Activated T-cell treated with anti-CD3 and anti-CD28 coated beads, Interleukin-2, amount 50 U/mL, for 24 hours (primary cell): ENCODE measurements around the gene CD59.
"Not testable (repeated sequence)": the region's sequence is repeated elsewhere in the genome, so short reads cannot be mapped to it uniquely, and the experiment has no call there.

Source experiments
- DNase-seq: peaks from one replicate; pipeline ENCODE4 v3.0.0-alpha.2; 2020
- H3K27ac Mint-ChIP-seq: 2 replicates; pipeline ENCODE4 v1.8.0; 2020; ENCODE audit warnings: mild to moderate bottlenecking, mixed read lengths
- H3K27me3 Mint-ChIP-seq: 2 replicates; pipeline ENCODE4 v1.8.0; 2020; ENCODE audit warnings: mixed read lengths
- H3K36me3 Mint-ChIP-seq: 2 replicates; pipeline ENCODE4 v1.8.0; 2020; ENCODE audit warnings: low read depth, mixed read lengths
- H3K4me1 Mint-ChIP-seq: 2 replicates; pipeline ENCODE4 v1.8.0; 2020; ENCODE audit warnings: low read depth, mixed read lengths
- H3K4me3 Mint-ChIP-seq: 2 replicates; pipeline ENCODE4 v1.8.0; 2020; ENCODE audit warnings: mild to moderate bottlenecking, moderate library complexity, mixed read lengths
- H3K9me3 Mint-ChIP-seq: 2 replicates; pipeline ENCODE4 v1.8.0; 2020; ENCODE audit warnings: mixed read lengths

Gene CD59

DNA sequence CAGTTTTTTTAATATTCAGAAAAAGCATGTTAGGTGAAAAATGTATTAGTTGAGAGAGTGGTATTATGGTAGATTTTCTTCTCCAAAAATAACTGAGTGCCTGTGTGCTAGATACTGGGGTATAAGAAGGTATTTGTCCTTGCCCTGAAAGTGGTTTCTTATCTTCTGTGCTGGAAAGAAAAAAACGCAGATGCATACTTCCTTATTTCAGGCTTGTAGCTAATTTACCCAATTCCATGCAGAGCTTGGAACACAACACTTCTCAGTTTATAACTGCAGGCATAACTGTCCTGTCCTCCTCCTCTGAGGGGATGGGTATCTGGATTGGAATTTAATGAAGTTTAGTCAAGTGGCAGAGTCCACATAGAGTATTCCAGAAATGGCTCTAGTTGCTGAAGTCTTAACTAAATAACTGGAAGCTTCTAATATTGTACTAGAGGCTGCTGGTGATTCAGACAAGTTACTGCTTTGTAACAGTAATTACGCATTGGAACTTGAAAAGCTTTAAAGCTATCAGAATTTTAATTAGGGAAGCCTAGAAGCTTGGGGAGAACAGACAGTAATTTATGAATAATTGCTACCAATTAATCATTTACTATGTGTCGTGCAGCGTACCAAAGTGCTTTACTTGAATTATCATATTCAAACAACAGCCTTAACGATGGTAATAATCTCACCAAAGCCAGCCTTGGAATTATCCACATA is 22.9 kb downstream of the CD59 start:
- no peak overlapping the region for H3K4me3 Mint-ChIP-seq
- H3K36me3 Mint-ChIP-seq: peaks cover 52% of the 10 kb centered on the region
- no peak overlapping the region for H3K27ac Mint-ChIP-seq
- no peaks in the 10 kb centered on the region for H3K4me1 Mint-ChIP-seq
- no peak for DNase-seq
- no peaks in the 10 kb centered on the region for H3K27me3 Mint-ChIP-seq
- H3K9me3 Mint-ChIP-seq: no peaks in the 10 kb centered on the region

DNA sequence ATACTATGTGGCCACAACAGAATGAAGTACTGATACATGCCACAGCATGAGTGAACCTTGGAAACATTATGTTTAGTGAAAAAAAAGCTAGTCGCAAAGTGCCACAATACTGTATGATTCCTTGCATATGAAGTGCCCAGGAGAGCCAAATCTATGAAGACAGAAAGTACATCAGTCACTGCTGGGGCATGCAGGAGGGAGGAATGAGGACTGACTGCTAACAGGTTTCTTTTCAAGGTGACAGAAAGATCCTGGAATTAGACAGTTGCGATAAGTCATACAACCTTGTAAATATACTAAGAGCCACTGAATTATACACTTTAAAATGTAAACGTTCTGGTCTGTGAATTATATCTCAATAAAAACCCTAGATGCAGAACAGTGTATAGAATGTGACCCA is 23.8 kb downstream of the CD59 start:
- H3K9me3 Mint-ChIP-seq: no peaks in the 10 kb centered on the region
- H3K27me3 Mint-ChIP-seq: no peaks in the 10 kb centered on the region
- no peak overlapping the region for H3K4me3 Mint-ChIP-seq
- DNase-seq: no peak
- no peaks in the 10 kb centered on the region for H3K4me1 Mint-ChIP-seq
- no peak overlapping the region for H3K27ac Mint-ChIP-seq
- peaks cover 50% of the 10 kb centered on the region for H3K36me3 Mint-ChIP-seq

- Mint-ChIP-seq H3K4me3 (no peak overlapping the region), H3K27ac (no peak overlapping the region), H3K27me3 (no peaks in the 10 kb centered on the region), H3K9me3 (no peaks in the 10 kb centered on the region), H3K36me3 (peaks cover 37% of the 10 kb centered on the region), H3K4me1 (peaks cover 5% of the 10 kb centered on the region)
- no peak for DNase-seq
Measured at GRCh38 chr11:33709466-33709865, 26.8 kb downstream of the CD59 start.

DNA sequence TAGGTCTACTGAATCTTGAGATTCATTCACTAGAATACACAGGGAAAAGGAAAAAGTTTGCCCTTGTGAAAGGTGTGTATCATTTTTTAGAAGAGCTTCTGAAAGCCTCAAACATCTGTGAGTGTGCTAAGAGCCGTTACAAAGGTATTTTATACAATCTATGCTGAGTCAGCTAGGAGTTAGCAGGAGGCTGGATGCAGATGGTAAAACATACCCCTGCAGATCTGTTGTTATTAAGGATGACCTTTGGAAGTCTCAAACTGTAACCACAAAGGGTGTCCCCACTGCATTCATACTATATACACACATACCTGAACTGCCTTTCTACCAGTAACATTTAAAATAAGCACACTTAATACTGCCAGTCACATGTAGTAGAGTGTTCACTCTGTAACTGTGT is 27.2 kb downstream of the CD59 start:
- no peak for DNase-seq
- Mint-ChIP-seq H3K36me3 (peaks cover 34% of the 10 kb centered on the region), H3K27me3 (no peaks in the 10 kb centered on the region), H3K4me3 (no peak overlapping the region), H3K9me3 (no peaks in the 10 kb centered on the region), H3K27ac (no peak overlapping the region), H3K4me1 (peaks cover 5% of the 10 kb centered on the region)

GRCh38 chr11:33707831-33708230 is 28.4 kb downstream of the CD59 start:
- H3K4me1 Mint-ChIP-seq, H3K27me3 Mint-ChIP-seq, DNase-seq, H3K27ac Mint-ChIP-seq, H3K4me3 Mint-ChIP-seq, H3K9me3 Mint-ChIP-seq: not testable (repeated sequence)
- H3K36me3 Mint-ChIP-seq: peaks cover 27% of the 10 kb centered on the region

DNA sequence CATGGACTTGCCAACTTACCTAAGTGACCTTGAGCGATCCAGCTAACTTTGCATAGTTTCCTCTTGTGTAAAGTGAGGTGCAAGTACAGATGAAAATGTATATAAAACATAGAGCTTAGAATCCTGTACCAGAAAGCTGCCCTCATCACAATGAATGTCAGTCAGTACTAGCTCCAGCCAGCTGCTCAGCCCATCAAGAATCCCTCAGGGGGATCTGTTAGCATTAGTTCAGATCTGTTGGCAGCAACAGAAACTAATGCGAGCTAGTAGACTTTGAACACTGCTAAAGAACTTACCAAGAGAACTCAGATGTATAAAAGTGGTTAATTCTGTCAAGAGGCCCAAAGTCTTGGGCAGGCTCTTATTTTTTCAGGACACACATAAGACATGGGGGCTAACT is 29.3 kb downstream of the CD59 start:
- no peak for DNase-seq
- Mint-ChIP-seq H3K4me3 (no peak overlapping the region), H3K27me3 (no peaks in the 10 kb centered on the region), H3K4me1 (peaks cover 5% of the 10 kb centered on the region), H3K27ac (no peak overlapping the region), H3K36me3 (peaks cover 24% of the 10 kb centered on the region), H3K9me3 (no peaks in the 10 kb centered on the region)

- H3K27me3 Mint-ChIP-seq: no peaks in the 10 kb centered on the region
- H3K27ac Mint-ChIP-seq: no peak overlapping the region
- H3K36me3 Mint-ChIP-seq: peaks cover 24% of the 10 kb centered on the region
- no peak for DNase-seq
- no peak overlapping the region for H3K4me3 Mint-ChIP-seq
- H3K9me3 Mint-ChIP-seq: no peaks in the 10 kb centered on the region
- H3K4me1 Mint-ChIP-seq: peaks cover 6% of the 10 kb centered on the region
Measured at GRCh38 chr11:33706546-33706945, 29.7 kb downstream of the CD59 start.

GRCh38 chr11:33704240-33705002 is 31.8 kb downstream of the CD59 start:
- no peak overlapping the region for H3K4me3 Mint-ChIP-seq
- H3K27me3 Mint-ChIP-seq: peaks cover 4% of the 10 kb centered on the region
- no peak overlapping the region for H3K27ac Mint-ChIP-seq
- peaks cover 11% of the 10 kb centered on the region for H3K36me3 Mint-ChIP-seq
- peaks cover 18% of the 10 kb centered on the region for H3K4me1 Mint-ChIP-seq
- no peak for DNase-seq
- H3K9me3 Mint-ChIP-seq: no peaks in the 10 kb centered on the region

DNA sequence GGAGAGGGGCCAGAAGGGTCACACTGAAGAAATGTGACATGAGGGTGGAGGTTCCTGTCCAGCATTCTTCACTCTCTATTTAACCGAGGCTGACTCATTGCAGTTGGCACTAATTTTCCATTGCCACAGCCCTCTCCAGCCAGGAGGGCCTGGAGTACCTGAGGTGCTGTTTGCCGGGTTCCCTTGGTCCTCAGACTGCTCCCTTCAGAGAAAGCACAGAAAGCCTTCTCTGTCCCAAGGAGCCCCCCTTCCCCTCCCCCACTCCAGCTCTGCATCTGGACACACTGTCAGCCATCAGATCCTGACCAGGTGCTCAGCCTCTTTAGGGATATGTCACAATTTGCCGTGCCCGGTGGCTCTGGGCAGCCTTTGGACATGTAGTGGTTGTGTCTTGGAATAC is 32.4 kb downstream of the CD59 start:
- Mint-ChIP-seq H3K36me3 (peaks cover 4% of the 10 kb centered on the region), H3K9me3 (no peaks in the 10 kb centered on the region), H3K4me3 (no peak overlapping the region), H3K27ac (no peak overlapping the region), H3K4me1 (peaks cover 18% of the 10 kb centered on the region), H3K27me3 (peaks cover 7% of the 10 kb centered on the region)
- DNase-seq: no peak

GRCh38 chr11:33703234-33703633 is 33.0 kb downstream of the CD59 start:
- H3K27ac Mint-ChIP-seq: no peak overlapping the region
- H3K36me3 Mint-ChIP-seq: no peaks in the 10 kb centered on the region
- no peak overlapping the region for H3K4me3 Mint-ChIP-seq
- H3K27me3 Mint-ChIP-seq: peaks cover 7% of the 10 kb centered on the region
- no peak for DNase-seq
- H3K4me1 Mint-ChIP-seq: peaks cover 18% of the 10 kb centered on the region
- no peaks in the 10 kb centered on the region for H3K9me3 Mint-ChIP-seq

- DNase-seq: no peak
- Mint-ChIP-seq H3K4me1 (peaks cover 17% of the 10 kb centered on the region), H3K27me3 (peaks cover 18% of the 10 kb centered on the region), H3K9me3 (no peaks in the 10 kb centered on the region), H3K27ac (peak overlapping the region; percentile 73), H3K4me3 (peak overlapping the region; percentile 82), H3K36me3 (no peaks in the 10 kb centered on the region)
Measured at GRCh38 chr11:33701302-33702230, 34.7 kb downstream of the CD59 start.

GRCh38 chr11:33700502-33701271 is 35.5 kb downstream of the CD59 start, which contains the start of gene C11orf91:
Gene C11orf91 (minus strand): TSS chr11:33700826. CDS start chr11:33700740, 86 bp downstream.
- Mint-ChIP-seq H3K27me3 (peaks cover 20% of the 10 kb centered on the region), H3K27ac (peak within 1 kb of the TSS; percentile 73), H3K4me1 (peaks cover 17% of the 10 kb centered on the region), H3K4me3 (peak within 1 kb of the TSS; percentile 82), H3K9me3 (no peaks in the 10 kb centered on the region), H3K36me3 (no peaks in the 10 kb centered on the region)
- peak; percentile 94 for DNase-seq

DNA sequence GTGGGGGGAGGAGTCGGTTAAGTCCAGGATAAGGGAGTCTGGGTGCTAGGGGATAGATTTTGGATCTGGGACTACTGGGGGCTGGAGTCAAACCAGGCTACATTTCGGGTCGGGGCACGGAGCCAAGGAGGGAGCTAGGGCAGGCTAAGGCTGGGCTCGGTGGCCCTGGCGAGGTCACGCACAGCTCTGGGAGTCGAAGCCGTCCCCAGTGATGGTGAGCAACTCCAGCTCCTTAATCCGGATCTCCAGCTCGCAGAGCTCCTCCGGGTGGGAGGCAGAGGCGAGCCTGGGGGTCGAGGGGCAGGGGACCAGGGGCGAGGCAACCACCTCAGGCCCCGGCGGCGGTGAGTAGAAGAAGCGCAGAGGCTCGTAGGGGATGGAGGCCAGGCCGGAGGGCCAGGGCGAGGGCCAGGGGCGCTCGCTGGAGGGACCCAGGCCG is 36.1 kb downstream of the CD59 start:
- no peak for DNase-seq
- peaks cover 17% of the 10 kb centered on the region for H3K4me1 Mint-ChIP-seq

More for the DNA sequence above, 36.1 kb downstream of the CD59 start:
- Mint-ChIP-seq H3K36me3 (no peaks in the 10 kb centered on the region), H3K27me3 (peaks cover 20% of the 10 kb centered on the region), H3K9me3 (no peaks in the 10 kb centered on the region), H3K27ac (no peak overlapping the region), H3K4me3 (peak overlapping the region; percentile 57)
